NCI-H82 (cell line): Measurements from ENCODE around the gene PHF12.
"Not testable (repeated sequence)": the region's sequence is repeated elsewhere in the genome, so short reads cannot be mapped to it uniquely, and the experiment has no call there.

ENCODE experiments used
- DNase-seq: peaks from one replicate; lab custom pipeline; 2025; lab: John Stamatoyannopoulos, UW

The PHF12 gene

DNA sequence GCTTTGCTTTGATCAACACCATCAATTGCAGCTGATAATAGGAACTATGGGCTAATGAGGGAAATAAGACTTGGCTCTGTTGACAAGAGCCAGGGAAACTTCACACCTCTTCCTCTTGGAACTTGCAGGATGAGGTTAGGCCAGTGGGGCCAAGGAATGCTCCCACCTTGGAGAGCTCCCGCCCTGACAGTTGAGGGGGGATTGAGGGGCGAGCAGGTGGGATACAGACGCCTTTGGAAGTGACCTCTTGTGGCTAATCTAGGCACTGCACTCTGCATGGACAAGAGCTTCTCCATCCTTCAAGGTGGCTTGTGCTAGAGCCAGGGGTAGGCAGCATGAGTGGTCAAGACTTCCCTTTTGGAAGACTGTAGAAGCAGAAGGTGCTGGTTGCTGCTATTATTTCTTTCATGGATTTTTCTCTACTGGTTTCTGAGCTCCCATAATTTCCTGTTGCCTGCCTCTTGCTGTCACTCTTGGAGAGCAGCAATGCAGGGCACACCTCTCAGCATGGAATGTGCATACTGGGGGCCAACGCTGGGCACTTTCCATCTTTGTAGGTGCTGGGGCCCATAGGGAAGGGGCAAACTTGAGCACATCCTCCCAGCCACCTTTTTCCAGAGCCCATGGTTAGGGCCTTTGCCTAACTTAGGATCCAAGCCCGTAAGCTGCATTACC, 2.3 kb upstream of the PHF12 start:
- DNase-seq, result peak; percentile 86

DNA sequence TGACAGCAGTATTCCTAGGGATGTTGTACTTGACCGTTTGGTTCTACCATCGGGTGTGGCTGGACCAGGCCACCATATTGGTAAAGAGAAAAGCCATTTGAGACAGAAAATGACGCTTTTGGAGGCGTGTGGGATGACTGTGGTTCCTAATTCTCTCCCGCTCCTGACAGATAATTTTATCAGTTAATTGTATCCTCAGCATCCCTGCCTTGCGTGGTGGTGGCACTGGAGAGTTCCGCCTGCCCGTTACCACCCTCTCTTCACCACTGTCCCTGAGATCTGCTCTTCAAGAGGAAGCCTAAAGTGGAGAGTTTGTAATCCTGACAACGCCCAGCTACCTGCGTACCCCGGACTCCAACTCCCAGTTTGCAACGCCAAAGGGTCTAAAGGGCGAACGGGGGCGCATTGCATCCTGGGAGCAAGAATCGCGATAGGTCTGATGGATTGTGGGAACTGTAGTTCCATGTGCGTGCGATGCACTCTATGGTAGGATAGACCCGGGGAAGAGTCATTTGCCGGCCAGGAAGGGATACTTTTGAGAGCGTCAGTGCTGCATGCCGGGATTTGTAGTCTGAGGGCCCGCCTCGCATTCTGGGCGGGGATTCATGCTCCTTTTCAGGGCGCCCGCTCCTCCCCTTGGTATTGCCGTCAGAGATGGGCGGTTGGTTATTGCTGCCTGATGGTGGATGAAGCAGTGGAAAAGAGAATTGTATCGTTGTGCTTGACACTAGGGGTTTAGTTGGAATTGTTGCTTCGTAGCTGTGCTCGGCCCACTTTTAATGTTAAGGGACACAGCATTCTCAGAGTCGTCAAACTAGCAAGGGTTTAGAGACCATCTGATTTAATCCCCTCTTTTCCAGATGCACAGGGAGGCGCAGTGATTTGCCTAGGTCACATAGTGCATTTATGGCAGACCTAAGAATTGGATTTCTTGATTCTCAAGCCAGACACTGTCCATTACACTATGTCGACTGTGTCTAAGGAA, 965 bp upstream of the PHF12 start:
- DNase-seq, result peak; percentile 100

DNA sequence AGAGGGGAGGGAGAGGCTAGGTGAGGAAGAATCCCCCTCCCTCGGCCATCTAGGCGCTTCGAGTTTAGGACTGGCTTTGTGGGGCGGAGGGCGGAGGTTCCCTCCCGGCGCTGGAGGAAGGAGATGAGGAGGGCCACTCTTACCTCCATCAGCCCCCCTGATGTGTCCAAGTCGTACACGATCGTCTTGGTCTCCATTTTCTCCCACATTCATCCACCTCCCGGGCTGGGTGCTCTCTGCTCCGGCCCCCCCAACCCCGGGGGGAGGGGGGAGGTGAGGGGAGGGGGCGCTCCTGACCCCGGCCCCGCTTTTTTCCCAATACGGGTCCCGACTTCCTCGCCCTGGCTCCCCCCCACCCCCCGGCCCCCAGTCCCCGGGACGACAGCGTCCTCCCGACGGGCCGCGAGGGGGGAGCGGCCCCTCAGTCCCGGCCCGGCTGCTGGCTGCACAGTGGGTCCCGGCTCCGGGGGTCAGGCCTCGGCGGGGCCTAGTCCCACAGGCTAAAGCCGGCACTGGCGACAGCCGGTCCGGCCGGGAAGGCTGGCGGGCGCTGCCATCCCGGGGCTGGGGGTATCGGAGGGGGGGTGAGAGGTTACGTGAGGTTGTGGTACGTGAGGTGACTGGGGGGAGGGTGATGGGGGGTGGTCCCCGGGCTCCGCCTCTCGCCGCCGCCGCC, 428 bp downstream of the PHF12 start:
- DNase-seq, result no peak

DNA sequence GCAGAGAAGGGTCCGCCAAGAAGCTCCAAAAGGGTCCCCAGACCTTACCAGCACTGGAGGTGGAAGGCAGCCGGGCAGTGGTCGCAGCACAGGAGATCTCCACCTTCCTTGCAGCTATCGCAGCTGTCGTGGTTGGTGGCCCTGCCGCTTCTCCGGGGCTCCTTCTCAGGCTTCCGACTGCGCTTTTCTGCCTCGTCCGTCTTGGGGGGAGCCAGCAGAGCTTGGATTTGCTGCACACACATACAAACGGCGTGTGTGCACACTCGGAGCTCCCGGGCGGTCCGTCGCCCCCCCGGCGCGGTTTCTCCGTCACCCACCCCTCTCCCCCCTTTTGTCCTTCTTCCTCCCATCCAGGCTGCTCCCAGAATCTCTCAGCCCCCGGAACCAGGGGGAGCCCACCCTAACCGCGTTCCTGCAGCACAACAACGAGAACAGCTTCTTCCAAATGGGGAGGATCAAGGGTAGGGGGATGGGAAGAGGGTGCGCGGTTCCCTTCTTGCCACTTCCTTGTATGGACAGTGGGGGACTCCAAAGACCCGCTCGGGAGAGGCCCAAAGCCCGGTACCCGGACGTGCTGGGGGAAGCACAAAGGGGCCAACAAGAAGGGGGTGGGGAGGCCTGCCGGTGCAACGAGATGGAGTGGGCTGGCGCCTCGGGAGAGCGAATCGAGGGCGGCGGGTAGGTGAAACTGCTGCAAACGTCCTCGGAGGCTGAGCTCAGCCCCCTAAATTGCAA, 1.1 kb downstream of the PHF12 start:
- peak; percentile 79 for DNase-seq

DNA sequence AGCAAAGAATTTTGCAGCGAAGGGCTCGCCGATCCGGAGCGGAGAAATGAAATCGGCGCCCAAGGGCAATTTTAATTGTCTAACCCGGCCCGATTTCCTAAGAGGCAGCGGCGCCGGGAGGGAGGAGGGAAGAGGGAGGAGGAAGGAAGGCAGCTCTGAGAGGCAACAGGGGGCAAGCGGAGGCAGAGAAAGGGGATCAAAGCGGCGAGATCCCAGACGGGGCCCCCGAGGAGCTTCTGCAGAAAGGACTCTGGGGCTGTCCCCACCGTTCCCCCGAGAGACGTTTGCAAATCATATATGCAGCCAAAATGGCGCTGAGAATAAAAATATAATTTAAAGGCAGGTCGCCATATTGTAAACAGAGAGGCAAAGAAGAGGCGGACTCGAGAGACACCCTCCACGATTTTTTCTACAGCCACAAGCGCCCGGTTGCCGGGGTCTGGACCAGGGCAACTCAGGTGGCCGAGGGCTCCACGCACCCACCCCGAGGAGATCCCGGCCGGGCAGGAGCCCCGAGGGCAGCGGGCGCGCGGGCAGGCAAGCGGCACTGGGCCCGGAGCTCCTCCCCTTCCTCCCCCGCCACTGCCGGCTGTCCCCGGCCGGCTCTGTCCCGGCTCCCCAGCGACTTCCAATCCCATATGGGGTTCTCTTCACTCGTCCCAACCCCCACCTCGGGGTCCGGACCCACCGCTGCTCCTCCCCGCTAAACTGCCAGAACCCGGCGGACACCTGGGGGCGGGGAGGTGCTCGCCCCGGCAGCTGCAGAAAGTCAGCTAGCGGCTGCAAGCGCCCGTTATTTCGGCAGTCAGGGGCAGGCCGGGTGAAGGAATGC, 1.9 kb downstream of the PHF12 start:
- peak; percentile 71 for DNase-seq

DNA sequence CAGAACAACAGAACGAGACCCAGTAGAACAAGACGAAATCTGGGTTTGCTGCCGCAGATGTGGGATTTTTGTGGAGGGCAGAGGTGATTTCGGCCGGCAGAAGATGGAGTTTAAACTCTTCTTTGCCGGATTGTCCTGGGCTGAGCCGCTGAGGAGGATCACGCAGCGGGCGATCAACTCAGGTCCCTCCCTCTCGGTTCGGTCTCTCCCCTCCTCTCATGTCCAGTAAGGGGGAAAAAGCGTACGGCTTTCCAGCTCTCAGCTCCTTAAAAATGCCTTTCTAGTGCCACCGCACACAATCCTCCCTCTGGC, 2.5 kb downstream of the PHF12 start:
- DNase-seq, result peak; percentile 71

DNA sequence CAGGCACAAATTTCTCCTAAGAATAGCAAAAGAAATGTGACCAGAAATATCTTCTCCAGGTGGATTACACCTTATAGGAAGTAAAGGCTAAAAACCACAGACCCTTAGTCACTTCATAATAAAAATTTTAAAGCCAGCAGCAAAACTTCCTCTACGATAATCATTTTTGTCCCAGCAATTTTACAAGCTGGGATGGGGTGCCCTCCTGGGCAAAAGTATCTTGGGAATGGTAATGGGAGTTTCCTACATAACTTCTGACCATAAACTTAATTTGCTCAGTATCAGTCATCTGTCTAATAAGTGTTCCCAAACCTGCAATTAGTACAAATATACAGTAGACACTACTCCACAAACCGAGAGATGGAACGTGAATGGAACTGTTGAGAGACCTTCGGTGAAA, 3.0 kb downstream of the PHF12 start:
- no peak for DNase-seq

DNA sequence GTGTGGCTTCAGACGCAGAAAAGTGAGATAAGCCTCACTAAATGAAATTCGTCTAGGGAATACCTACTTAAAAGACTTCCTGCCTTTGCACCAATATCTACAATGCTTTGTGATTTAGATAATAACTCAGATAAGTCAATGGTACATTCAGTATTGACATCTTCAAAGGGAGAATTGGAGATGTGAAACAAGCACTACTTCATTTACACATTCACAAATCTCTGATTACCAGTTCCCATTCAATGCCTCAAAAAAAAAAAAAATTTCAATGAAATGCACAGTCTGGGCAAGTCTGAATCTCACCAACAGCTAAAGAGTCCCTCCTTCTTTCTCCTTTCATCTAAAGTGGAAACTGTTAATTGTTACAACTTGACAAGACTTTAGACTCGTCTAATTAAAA, 3.7 kb downstream of the PHF12 start:
- DNase-seq, result no peak

DNA sequence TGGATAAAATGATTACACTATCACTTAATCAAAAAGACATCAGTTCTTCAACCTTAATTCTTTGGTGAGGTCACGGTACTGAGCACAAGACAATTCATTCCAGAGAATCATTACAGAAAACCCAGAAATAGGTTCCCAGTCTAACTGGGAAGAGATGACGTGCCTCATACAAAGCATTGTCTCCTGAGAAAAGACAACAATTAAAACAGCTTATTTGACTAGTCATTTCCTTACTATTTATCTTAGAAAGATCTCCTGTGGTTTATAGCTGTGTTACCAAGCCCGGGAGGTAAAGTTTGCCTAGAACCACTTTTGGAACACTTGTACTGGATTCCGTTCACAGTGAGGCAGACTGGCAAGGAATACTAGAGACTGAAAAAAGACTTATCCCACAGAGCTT, 5.1 kb downstream of the PHF12 start:
- DNase-seq, result no peak

DNA sequence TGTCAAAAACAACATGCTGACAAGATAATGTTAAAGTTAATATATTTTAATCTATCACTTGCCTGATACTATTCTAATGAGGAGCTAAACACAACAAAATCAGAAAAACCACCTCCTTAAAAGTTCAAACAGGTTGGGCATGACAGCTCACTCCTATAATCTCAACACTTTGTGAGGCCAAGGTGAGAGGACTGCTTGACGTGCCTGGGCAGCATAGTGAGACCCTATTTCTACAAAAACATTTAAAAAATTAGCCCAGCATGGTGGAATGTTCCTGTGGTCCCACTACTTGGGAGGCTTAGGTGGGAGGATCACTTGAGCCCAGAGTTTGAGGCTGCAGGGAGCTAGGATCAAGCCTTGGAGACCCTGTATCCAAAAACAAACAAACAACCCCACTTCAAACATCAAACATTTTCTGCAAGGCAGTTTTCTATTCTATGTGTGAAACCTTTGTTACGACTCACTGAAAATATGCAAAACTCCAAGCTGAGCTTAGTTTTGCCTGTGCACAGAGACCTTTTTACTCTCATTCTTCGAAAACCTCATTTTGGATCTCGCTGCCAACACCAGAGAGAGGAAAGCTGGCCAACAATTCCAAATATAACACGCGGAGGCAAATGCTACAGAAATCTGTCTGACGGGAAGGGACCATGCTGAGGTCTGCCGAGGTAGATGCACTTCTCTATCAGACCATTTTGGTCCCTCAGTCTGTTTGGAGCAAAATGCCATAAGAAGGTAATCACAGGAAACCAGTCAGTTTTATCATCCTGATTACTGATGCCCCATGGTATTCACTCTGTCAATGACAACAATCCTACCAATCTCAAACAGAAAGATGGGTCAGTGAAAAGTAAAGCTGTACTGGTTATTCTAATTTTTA, 6.2 kb downstream of the PHF12 start:
- DNase-seq, result no peak

DNA sequence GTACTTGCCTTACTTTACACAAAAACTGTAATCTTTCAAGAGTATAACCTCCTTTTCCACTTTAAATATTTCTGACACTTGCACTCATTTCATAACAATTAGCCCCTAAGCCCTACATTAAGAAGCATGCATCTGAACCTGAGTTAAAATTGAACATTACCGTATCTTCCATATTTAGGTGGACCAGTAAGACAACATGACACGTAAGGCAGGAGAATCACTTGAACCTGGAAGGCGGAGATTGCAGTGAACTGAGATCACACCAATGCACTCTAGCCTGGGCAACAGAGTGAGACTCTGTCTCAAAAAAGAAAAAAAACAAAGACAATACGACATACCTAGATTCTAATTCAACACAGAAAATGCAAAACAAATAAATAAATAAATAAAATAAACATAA, 7.0 kb downstream of the PHF12 start:
- no peak for DNase-seq

DNA sequence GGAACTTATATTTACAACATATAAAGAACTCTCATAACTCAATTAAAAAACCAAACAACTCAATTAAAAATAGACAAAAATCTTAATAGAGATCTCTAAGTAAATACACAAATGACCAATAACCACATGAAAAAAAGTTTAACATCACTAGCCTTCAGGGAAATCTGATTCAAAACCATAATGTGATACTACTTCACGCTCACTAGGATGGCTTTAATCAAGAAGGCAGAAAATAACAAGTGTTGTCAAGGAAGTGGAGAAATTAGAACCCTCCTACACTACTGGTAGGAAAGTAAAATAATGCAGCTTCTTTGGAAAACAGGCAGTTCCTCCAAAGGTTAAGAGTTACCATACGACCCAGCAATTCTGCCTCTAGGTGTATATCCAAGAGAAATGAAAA, 8.4 kb downstream of the PHF12 start:
- no peak for DNase-seq

DNA sequence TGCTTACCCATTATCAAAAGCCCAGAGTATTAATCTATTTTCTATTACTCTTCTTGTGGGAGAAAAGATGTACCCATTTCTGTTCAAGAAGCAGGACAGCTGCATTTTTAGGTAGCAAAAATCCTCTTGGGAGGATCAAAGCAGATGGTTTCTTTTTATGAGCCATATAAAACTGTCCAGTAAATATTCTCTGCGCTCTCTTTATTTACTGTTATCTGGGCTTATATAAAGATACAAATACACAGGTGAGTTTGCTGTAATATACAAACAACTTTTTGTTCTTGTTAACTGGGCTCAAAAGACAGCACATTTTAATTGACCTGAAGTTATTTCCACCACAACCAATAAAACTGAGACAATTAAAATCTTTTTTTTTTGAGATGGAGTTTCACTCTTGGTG, 10.1 kb downstream of the PHF12 start:
- DNase-seq, result no peak

DNA sequence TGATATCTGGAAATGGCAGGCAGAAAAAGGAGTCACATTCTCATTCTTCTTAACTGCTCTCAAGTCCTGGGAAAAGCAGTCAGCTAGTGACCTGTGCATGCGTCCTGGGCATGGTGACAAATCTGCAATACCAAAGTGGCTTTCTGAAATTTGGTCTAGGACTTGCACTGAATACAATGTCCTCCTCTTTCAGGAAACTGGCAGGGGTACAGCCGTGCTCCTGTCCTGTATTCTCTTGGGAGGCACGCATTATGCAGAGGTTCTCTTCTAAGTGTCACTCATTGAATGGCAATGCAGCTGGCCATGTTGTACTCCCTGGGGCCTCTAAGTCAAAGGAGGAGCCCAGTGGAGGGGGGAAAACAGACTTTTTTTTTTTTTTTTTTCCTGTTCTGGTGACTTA, 10.6 kb downstream of the PHF12 start:
- DNase-seq, result no peak

DNA sequence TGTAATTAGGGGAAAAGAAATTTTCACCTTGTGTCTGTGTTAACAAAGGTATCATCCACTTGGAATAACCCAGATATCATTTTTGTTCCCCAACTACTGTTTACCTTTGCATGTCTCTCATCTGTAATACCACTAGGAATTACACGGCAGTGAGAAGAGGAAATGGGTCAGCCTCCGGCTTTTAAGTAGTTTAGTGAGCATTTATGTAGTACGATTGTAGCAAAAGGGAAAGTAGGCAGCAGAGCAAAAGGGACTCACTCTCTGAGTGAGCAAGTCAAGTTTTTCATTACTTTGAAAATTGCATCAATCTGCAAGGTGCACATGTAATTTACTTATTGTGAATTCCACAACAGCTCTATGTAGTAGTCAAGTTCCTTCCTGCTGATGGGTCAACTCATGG, 11.2 kb downstream of the PHF12 start:
- DNase-seq, result no peak

DNA sequence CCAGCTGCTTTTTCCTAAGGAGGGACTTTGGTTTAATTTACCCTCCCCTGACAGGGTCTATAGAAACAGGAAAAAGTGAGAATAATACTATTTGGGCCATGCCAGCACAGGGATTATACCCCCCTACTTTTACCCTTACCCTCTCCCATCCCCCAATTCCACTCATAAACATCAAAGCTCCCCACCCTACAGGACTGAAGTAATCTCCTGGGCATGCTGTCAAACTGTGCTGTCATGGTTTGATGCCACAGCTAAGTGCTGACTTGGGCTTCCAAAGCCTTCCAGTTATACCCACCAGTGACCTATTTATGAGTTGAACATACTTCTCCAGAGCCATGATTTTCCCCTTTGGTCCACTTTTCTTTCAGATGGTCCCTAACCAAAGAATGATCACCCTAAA, 12.8 kb downstream of the PHF12 start:
- no peak for DNase-seq

DNA sequence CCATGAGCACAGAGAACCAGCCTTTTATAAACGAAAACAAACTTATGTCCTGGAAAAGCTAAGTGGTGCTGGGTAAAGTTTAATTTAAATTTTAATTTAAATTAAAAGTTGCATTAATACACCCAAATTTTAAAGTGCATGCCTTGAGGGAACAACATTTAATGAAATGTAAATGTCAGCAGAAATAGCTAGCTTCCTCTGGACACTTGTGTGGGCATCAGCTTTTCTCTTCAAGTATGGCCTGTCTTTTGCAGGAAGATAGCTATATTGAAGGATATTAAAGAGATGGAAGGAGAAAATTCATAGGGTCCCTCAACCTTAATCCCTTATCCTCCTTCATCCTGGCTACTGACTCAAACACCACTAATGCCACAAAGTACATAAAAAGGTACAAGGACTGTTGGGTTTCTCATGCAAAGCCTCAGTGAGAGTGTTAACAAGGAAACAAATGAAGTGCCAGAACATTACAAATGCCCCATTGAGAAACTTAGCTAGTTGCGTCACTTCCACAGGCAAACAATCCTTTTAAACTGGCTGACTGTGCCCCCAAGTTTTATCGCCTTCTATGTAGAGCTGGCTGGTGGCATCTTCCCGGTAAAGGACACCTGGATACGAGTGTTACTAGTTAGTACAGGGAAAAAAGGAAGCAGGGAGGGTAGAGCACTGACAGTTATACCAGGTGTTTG, 14.1 kb downstream of the PHF12 start:
- no peak for DNase-seq

DNA sequence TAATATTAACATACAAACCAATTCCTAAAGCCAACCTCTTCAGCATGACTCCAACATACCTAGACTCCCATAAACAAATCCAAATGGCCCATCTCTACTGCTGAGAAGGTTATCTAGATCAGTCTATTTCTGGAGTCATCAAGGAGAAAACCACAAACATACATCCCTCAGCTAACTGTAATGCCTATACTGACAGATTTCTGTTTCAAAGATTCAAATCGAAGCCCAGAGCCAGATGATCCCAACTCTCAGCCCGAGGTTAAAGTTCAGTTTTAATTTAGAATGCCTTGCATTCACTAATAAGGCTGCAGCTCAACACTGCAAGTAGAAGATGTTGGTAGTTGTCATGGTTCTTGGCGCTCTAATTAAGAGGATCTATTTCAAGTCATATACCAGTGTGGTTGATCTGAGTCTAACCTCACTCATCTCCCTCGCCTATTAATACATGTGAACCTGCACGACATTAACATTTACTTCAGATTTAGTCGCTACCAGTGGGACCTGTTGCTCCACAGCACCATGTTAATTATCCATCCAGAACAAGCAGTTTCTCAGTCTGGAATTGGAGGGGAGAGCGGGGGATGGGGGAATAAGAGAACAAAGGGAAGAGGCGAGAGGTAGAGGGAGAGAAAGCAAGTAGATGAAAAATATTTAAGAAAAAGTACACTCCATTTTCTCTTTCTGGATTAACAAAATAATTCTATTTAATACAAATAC, 15.4 kb downstream of the PHF12 start:
- no peak for DNase-seq

DNA sequence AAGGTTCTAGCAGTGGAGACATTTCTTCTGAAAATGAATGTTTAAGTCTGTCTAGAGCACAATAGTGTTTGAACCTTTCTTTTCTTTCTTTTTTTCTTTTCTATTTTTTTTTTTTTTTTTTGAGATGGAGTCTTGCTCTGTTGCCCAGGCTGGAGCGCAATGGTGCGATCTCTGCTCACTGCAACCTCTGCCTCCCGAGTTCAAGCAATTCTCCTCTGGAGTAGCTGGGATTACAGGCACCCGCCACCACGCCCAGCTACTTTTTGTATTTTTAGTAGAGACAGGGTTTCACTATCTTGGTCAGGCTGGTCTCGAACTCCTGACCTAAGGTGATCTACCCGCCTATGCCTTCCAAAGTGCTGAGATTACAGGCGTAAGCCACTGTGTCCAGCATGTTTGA, 16.8 kb downstream of the PHF12 start:
- DNase-seq, result not testable (repeated sequence)
